Stimulated activated naive CD8-positive, alpha-beta T cell treated with anti-CD3 and anti-CD28 coated beads, Interleukin-15, amount 100 ng/mL, for 72 hours (primary cell): ENCODE data around the gene STK32A.

Experiments
- ATAC-seq: fragments of 150-1000 bp; cut with Tn5 transposase; 2 replicates; pipeline ENCODE4 v1.10.0; 2021; ENCODE audit warnings: mild to moderate bottlenecking, moderate library complexity
- DNase-seq, 2 donors: peaks; one replicate each; pipeline ENCODE4 v3.0.0; 2021 to 2022
- H3K27ac Mint-ChIP-seq, 2 donors: one replicate each; pipeline ENCODE4 v1.8.0; 2022; ENCODE audit warnings: mild to moderate bottlenecking in 2 of 2, mixed read lengths in 2 of 2, moderate library complexity in 2 of 2
- H3K27me3 Mint-ChIP-seq: one replicate; pipeline ENCODE4 v1.8.0; 2022; ENCODE audit warnings: mixed read lengths
- H3K4me1 Mint-ChIP-seq: one replicate; pipeline ENCODE4 v1.8.0; 2022; ENCODE audit warnings: mild to moderate bottlenecking, mixed read lengths
- H3K4me3 Mint-ChIP-seq, 2 donors: one replicate each; pipeline ENCODE4 v1.8.0; 2022; ENCODE audit warnings: mild to moderate bottlenecking in 2 of 2, mixed read lengths in 2 of 2, moderate library complexity in 1 of 2
- H3K9me3 Mint-ChIP-seq, 2 donors: one replicate each; pipeline ENCODE4 v1.8.0; 2022; ENCODE audit warnings: mixed read lengths in 2 of 2

The STK32A gene

GRCh38 chr5:147388184-147389108 lies 153.6 kb downstream of the STK32A start:
- Mint-ChIP-seq H3K27me3 (peaks cover 6% of the 10 kb centered on the region), H3K4me3 (no peak overlapping the region), H3K4me1 (no peaks in the 10 kb centered on the region), H3K27ac (no peak overlapping the region), H3K9me3 (no peaks in the 10 kb centered on the region)
- no peak for DNase-seq
- ATAC-seq: no peak

- Mint-ChIP-seq H3K4me3 (no peak overlapping the region), H3K4me1 (no peaks in the 10 kb centered on the region), H3K9me3 (no peaks in the 10 kb centered on the region), H3K27me3 (peaks cover 6% of the 10 kb centered on the region), H3K27ac (no peak overlapping the region)
- no peak for DNase-seq
- no peak for ATAC-seq
These were observed 155.9 kb downstream of the STK32A start for GRCh38 chr5:147390654-147391225.

DNA sequence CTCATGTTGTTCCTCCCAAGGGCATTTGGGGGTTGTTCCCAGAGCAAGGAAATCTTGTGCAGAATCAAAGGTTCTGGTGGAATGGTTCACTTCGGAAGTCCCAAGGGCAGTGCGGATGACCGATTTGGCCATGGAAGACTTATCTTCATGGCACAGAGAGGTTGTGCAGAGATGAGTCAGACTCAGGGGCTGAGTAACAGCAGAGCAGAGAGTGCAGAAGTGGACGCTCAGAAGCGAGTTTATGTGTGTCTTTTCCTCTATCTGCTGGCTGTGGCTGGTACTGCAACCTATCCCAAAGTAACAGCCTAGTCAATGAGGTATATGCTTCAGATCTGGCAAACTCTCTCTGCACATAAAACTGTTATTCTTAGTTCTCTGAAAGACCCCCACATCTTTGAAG lies 157.0 kb downstream of the STK32A start:
- Mint-ChIP-seq H3K4me3 (no peak overlapping the region), H3K27me3 (peaks cover 6% of the 10 kb centered on the region), H3K4me1 (no peaks in the 10 kb centered on the region), H3K9me3 (no peaks in the 10 kb centered on the region), H3K27ac (no peak overlapping the region)
- ATAC-seq: no peak
- DNase-seq: no peak

DNA sequence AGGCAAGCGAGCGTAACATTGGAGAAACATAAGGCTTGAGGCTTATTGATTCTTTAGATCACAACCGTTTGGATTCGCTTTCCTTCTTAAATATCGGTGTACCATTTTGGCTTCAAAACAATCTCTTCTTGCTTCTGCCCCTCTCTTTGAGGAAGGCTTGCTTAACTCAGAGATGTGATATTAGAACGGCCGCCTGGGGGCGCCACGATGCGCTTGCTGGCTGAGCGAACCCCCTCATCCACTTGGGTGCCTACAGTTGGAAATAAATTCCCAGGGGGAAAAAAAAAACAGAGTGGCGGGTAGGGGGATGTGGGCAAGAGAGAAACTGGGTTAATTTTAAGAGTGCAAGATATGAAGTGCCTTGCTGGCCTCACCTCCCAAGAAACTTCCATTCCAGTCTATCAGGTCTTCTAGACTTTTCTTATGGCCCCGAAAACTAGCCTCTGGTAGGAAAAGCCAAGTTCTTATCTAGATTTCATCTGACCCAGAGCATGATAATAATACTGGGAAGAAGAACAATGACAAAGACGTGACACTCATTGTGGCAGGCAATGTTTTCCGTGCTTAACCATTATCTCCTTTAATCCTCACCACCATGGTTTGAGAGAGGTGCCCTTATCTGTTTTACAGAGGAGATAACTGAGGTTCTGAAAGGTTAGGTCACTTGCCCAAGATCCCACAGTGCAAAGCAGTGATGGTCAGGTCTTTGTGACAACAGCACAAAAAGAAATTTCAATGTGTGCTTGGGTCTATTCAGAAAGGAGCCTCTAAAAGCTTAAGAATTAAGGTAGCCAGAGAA lies 159.2 kb downstream of the STK32A start:
- DNase-seq (no peak), ATAC-seq (no peak)
- Mint-ChIP-seq H3K9me3 (no peaks in the 10 kb centered on the region), H3K4me3 (no peak overlapping the region), H3K4me1 (no peaks in the 10 kb centered on the region), H3K27ac (no peak overlapping the region), H3K27me3 (peaks cover 6% of the 10 kb centered on the region)

DNA sequence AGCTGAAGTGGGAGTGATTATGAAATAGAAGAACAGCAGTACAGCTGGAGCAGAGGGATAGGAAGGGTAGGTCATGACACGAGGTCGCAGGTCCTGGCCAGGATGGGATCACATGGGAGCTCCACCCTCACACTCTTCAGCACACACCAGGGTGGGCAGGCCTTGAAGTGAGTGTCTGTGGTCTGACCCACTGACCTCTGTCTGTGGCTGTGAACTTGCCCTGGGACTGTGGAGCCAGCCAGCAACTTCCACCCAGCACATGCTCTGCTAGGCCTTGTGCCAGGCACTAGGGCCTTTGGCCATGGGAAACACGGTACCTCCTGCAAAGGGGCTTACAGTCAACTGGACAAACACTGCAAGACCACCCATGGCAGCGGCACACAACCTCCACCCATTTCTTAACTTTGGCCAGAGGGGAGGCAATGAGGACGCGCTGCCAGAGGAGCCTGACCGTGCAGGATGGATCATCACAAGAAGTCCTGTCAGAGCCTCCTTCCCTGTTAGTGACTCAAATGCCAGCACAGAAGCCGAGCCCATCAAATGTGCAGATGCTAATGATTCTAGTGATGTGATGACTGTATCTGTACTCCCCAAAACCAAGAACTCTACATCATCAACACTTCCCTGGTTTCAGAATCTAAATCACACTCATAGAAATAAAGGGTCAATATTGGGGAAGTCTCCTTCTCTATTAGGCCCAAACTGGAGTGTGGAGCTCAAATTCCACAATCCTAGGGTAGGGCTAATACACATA lies 161.4 kb downstream of the STK32A start:
- DNase-seq (no peak), ATAC-seq (no peak)
- Mint-ChIP-seq H3K9me3 (no peaks in the 10 kb centered on the region), H3K27me3 (no peaks in the 10 kb centered on the region), H3K4me3 (no peak overlapping the region), H3K4me1 (no peaks in the 10 kb centered on the region), H3K27ac (peak overlapping the region in 1 of 2 donors; percentile 57)

- Mint-ChIP-seq H3K4me1 (no peaks in the 10 kb centered on the region), H3K27ac (no peak overlapping the region), H3K27me3 (no peaks in the 10 kb centered on the region), H3K9me3 (no peaks in the 10 kb centered on the region), H3K4me3 (no peak overlapping the region)
- ATAC-seq (no peak), DNase-seq (no peak)
These were observed 162.8 kb downstream of the STK32A start for GRCh38 chr5:147397616-147398015.

- Mint-ChIP-seq H3K4me3 (no peak overlapping the region), H3K27me3 (no peaks in the 10 kb centered on the region), H3K4me1 (no peaks in the 10 kb centered on the region), H3K9me3 (no peaks in the 10 kb centered on the region), H3K27ac (no peak overlapping the region)
- no peak for ATAC-seq
- no peak for DNase-seq
These were observed 164.0 kb downstream of the STK32A start for GRCh38 chr5:147398860-147399259.

DNA sequence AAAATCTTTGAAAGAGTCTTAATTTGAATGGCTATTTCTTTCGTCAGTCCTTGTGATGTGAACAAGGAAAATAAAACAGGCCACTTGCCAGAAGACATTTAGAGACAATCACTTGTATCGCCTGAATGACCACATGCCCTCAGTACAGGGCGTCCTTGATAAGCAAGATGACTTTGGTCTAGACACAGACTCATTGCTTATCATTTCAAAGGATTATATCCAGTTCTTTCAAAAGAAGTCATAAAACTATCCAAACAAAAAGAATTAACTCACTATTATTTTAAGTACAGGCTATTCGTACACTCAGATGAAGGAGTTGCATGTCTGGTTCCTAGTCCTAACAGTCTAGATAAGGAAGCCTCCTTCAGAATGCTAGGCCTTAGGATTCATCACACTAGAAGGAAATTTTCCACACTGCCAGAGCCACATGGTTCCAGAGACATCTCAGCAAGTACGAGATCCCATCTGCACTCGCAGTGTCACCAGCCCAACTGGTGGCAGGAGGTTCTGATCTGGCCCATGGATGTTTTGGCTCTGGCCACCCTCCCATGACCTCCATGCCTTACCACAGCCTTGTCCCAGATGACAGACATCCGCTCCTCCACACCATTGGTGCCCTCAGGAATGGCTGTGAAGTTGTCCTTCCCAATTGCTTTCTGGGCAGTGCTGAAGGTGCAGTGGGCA lies 165.4 kb downstream of the STK32A start:
- no peaks in the 10 kb centered on the region for H3K27me3 Mint-ChIP-seq
- ATAC-seq (no peak), DNase-seq (no peak)
- no peak overlapping the region for H3K4me3 Mint-ChIP-seq
- H3K4me1 Mint-ChIP-seq: no peaks in the 10 kb centered on the region
- no peaks in the 10 kb centered on the region for H3K9me3 Mint-ChIP-seq
- no peak overlapping the region for H3K27ac Mint-ChIP-seq

GRCh38 chr5:147400881-147401280 lies 166.1 kb downstream of the STK32A start:
- H3K27ac Mint-ChIP-seq: no peak overlapping the region
- DNase-seq (no peak), ATAC-seq (no peak)
- H3K9me3 Mint-ChIP-seq: no peaks in the 10 kb centered on the region
- H3K4me3 Mint-ChIP-seq: no peak overlapping the region
- no peaks in the 10 kb centered on the region for H3K27me3 Mint-ChIP-seq
- no peaks in the 10 kb centered on the region for H3K4me1 Mint-ChIP-seq

GRCh38 chr5:147403651-147404640 lies 169.1 kb downstream of the STK32A start:
- Mint-ChIP-seq H3K9me3 (no peaks in the 10 kb centered on the region), H3K27ac (no peak overlapping the region), H3K27me3 (no peaks in the 10 kb centered on the region), H3K4me1 (no peaks in the 10 kb centered on the region), H3K4me3 (no peak overlapping the region)
- ATAC-seq (no peak), DNase-seq (no peak)

GRCh38 chr5:147404706-147405105 lies 169.9 kb downstream of the STK32A start:
- Mint-ChIP-seq H3K27ac (no peak overlapping the region), H3K9me3 (no peaks in the 10 kb centered on the region), H3K27me3 (no peaks in the 10 kb centered on the region), H3K4me1 (no peaks in the 10 kb centered on the region), H3K4me3 (no peak overlapping the region)
- no peak for ATAC-seq
- DNase-seq: no peak

DNA sequence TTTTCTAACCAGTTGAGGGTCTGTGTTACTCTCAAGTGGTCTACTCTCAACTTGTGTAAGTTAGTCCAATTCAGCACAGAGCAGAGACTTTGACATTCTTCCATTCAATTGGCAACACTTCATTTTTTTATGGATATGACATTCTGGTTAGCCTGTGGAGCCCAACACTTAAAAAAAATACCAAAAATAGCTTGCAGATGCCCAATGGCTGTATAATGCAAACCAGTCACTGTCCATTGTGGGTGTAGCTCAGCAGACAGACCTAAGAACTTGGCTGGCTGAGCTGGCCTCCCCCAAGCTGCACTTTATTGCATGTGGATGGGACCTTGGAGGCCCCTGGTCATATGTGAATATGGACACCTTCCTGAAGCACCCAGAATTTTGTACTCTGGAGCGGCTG lies 171.8 kb downstream of the STK32A start:
- Mint-ChIP-seq H3K4me3 (no peak overlapping the region), H3K9me3 (no peaks in the 10 kb centered on the region), H3K27me3 (no peaks in the 10 kb centered on the region), H3K27ac (no peak overlapping the region), H3K4me1 (no peaks in the 10 kb centered on the region)
- ATAC-seq: no peak
- DNase-seq: no peak

- H3K27ac Mint-ChIP-seq: no peak overlapping the region
- H3K27me3 Mint-ChIP-seq: no peaks in the 10 kb centered on the region
- H3K4me3 Mint-ChIP-seq: no peak overlapping the region
- no peaks in the 10 kb centered on the region for H3K9me3 Mint-ChIP-seq
- no peaks in the 10 kb centered on the region for H3K4me1 Mint-ChIP-seq
- DNase-seq (no peak), ATAC-seq (no peak)
These were observed 172.4 kb downstream of the STK32A start for GRCh38 chr5:147407094-147407681.

DNA sequence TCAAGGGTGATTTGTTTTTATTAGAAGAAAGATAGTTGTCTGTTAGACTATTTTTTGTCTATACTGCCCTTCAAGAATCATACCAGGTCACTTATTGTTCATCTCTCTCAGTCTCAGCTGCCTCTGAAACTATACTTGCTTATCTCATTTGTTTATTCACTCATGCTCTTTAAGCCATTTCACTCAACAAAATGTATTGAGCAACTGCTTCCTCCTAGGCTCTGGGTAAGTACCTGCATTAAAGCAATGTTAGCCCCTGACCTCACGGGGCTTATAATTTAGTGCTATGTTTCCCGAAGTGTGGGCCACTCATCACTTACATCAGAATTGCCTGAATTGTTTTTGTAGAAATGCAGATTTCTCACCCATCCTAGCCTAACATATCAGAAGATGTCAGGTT lies 174.2 kb downstream of the STK32A start:
- Mint-ChIP-seq H3K27ac (no peak overlapping the region), H3K9me3 (no peaks in the 10 kb centered on the region), H3K27me3 (no peaks in the 10 kb centered on the region), H3K4me3 (no peak overlapping the region), H3K4me1 (no peaks in the 10 kb centered on the region)
- no peak for ATAC-seq
- no peak for DNase-seq
